CD4-positive, CD25-positive, alpha-beta regulatory T cell (primary cell): Measurements from ENCODE around the gene GLIPR1L2. TPM values are rescaled to one million over a fixed set of nuclear protein-coding genes. Genes with fewer than 3 reads are reported as not detected.
"Not testable (repeated sequence)": the region's sequence is repeated elsewhere in the genome, so short reads cannot be mapped to it uniquely, and the experiment has no call there.

ENCODE experiments used
- ATAC-seq, 2 donors: fragments of 150-1000 bp; cut with Tn5 transposase; one replicate each; pipeline ENCODE4 v1.10.0; 2021; ENCODE audit warnings: low read depth in 2 of 2, moderate number of reproducible peaks in 2 of 2, moderate library complexity in 1 of 2
- DNase-seq, 3 donors: peaks; one replicate each; pipeline versions ENCODE4 v3.0.0 to v3.0.0-alpha.2; 2012 to 2022; ENCODE audit warnings: mixed read lengths in 1 of 3
- H3K27ac ChIP-seq: one replicate; pipeline ENCODE4 v1.7.0; 2013; ENCODE audit warnings: mild to moderate bottlenecking, low read length; ENCODE audit not compliant: insufficient read depth, poor library complexity, severe bottlenecking
- H3K27me3 ChIP-seq: one replicate; pipeline ENCODE4 v1.7.0; 2013; ENCODE audit warnings: low read length; ENCODE audit not compliant: control insufficient read depth, insufficient read depth
- H3K36me3 ChIP-seq: one replicate; pipeline ENCODE4 v1.7.0; 2013; ENCODE audit warnings: mild to moderate bottlenecking, low read length, moderate library complexity; ENCODE audit not compliant: control insufficient read depth, insufficient read depth
- H3K4me1 ChIP-seq: 2 replicates; pipeline ENCODE4 v1.7.0; 2013; ENCODE audit warnings: mild to moderate bottlenecking, low read length; ENCODE audit not compliant: insufficient read depth, control insufficient read depth, poor library complexity, severe bottlenecking
- H3K4me3 ChIP-seq: one replicate; pipeline ENCODE4 v1.7.0; 2013; ENCODE audit warnings: low read depth, mild to moderate bottlenecking, low read length, moderate library complexity
- H3K9me3 ChIP-seq, 2 experiments: 1 replicate in 1 of 2; 2 replicates in 1 of 2; pipeline ENCODE4 v1.7.0; 2013; ENCODE audit warnings: low read length in 2 of 2, mild to moderate bottlenecking in 1 of 2, moderate library complexity in 1 of 2; ENCODE audit not compliant: control insufficient read depth in 2 of 2
- H3K27ac Mint-ChIP-seq, 3 donors: one replicate each; pipeline ENCODE4 v1.8.0; 2020 to 2022; ENCODE audit warnings: mild to moderate bottlenecking in 3 of 3, mixed read lengths in 3 of 3, moderate library complexity in 2 of 3
- H3K27me3 Mint-ChIP-seq: one replicate; pipeline ENCODE4 v1.8.0; 2022; ENCODE audit warnings: mild to moderate bottlenecking, mixed read lengths
- H3K36me3 Mint-ChIP-seq: one replicate; pipeline ENCODE4 v1.8.0; 2020; ENCODE audit warnings: mixed read lengths
- H3K4me1 Mint-ChIP-seq, 4 donors: one replicate each; pipeline ENCODE4 v1.8.0; 2020 to 2022; ENCODE audit warnings: mixed read lengths in 4 of 4, mild to moderate bottlenecking in 1 of 4
- H3K4me3 Mint-ChIP-seq, 4 donors: one replicate each; pipeline ENCODE4 v1.8.0; 2020 to 2022; ENCODE audit warnings: mild to moderate bottlenecking in 4 of 4, mixed read lengths in 4 of 4, moderate library complexity in 3 of 4
- H3K9me3 Mint-ChIP-seq, 7 donors: one replicate each; pipeline ENCODE4 v1.8.0; 2020 to 2022; ENCODE audit warnings: mixed read lengths in 7 of 7, mild to moderate bottlenecking in 3 of 7, moderate library complexity in 2 of 7
- polyA plus RNA-seq, 4 donors: library from polyadenylated mRNA; unstranded; fragments of 300-500 nt; fragmentation: Illumina TruSeq; gene quantifications; one replicate each; pipeline ENCODE4 v1.2.3, GENCODE V29; 2021
- total RNA-seq: library from RNA; stranded (reverse); gene quantifications from one replicate; pipeline ENCODE4 v1.2.3, GENCODE V29; 2022

GLIPR1L2 gene
- total and polyA plus RNA-seq, 5 donors from 2014 or later = 0.27 to 2.2 (median 1.1) TPM; not detected in 1

DNA sequence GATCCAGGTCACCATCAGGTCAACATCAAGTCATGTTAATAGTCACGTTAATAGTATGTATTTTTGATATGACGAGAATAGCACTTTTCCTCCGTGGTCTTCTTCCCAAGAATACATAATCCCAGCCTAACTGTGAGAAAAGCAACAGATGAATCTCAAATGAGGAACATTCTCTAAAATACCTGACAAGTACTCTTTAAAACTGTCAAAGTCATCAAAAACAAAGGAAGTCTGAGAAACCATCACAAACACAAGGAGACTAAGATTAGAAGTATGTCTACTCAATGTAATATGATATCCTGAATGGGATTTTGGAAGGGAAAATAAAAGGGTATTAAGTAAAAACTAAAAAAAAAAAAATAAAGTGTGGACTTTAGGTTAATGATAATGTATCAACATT lies 52.8 kb downstream of the GLIPR1L2 start:
- peaks cover 4% of the 10 kb centered on the region for H3K36me3 Mint-ChIP-seq
- H3K27me3 Mint-ChIP-seq = peaks cover 14% of the 10 kb centered on the region
- H3K4me1 ChIP-seq = no peaks in the 10 kb centered on the region
- H3K27me3 ChIP-seq = peaks cover 6% of the 10 kb centered on the region
- H3K4me3 ChIP-seq = no peak overlapping the region
- peaks cover 0 to 3% (median 0%) of the 10 kb centered on the region in 7 donors for H3K9me3 Mint-ChIP-seq
- H3K9me3 ChIP-seq = no peaks in the 10 kb centered on the region
- H3K4me1 Mint-ChIP-seq = peaks cover 0 to 1% (median 0%) of the 10 kb centered on the region in 4 donors
- DNase-seq (no peak), ATAC-seq (no peak)
- H3K36me3 ChIP-seq = no peaks in the 10 kb centered on the region
- H3K27ac Mint-ChIP-seq = no peak overlapping the region
- no peak overlapping the region for H3K27ac ChIP-seq
- H3K4me3 Mint-ChIP-seq = no peak overlapping the region

DNA sequence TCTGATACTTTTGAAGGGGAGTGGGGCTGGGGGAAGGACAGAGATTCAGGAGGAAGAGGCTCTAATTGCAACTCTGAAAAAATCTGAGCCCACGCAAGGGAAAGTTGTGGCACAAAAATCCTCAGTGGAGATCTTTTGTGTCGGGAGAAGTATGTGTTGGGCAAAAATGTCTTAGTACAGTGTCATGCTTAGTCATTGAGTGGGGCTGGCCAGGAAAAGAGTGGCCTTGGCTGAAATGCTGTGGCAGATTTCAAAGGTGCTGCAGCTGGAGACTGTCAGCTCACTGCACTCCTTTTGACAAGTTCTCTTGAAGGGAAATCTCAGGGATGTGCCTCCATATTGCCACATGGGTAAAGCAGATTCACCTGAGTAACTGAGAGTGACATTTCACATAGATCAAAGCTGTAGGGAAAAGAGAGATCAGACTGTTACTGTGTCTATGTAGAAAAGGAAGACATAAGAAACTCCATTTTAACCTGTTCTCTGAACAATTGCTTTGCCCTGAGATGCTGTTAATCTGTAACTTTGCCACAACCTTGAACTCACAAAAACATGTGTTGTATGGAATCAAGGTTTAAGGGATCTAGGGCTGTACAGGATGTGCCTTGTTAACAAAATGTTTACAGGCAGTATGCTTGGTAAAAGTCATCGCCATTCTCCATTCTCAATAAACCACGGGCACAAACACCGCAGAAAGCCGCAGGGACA lies 53.7 kb downstream of the GLIPR1L2 start:
- peaks cover 6% of the 10 kb centered on the region for H3K27me3 ChIP-seq
- no peaks in the 10 kb centered on the region for H3K36me3 ChIP-seq
- Mint-ChIP-seq H3K9me3 (peaks cover 0 to 3% (median 0%) of the 10 kb centered on the region in 7 donors), H3K27ac (no peak overlapping the region), H3K4me3 (no peak overlapping the region), H3K36me3 (peaks cover 4% of the 10 kb centered on the region), H3K27me3 (peaks cover 14% of the 10 kb centered on the region), H3K4me1 (no peaks in the 10 kb centered on the region)
- H3K27ac ChIP-seq = no peak overlapping the region
- no peak for ATAC-seq
- no peak for DNase-seq
- H3K4me1 ChIP-seq = no peaks in the 10 kb centered on the region
- H3K9me3 ChIP-seq = no peaks in the 10 kb centered on the region
- H3K4me3 ChIP-seq = no peak overlapping the region

DNA sequence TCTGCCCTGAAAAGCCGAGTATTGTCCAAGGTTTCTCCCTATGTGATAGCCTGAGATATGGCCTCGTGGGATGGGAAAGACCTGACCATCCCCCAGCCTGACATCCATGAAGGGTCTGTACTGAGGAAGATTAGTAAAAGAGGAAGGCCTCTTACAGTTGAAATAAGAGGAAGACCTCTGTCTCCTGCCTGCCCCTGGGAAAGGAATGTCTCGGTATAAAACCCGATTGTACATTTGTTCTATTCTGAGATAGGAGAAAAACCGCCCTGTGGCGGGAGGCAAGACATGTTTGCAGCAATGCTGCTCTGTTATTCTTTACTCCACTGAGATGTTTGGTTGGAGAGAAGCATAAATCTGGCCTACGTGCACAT lies 54.2 kb downstream of the GLIPR1L2 start:
- not testable (repeated sequence) for DNase-seq, H3K4me3 Mint-ChIP-seq, H3K27ac Mint-ChIP-seq, H3K36me3 Mint-ChIP-seq, H3K9me3 Mint-ChIP-seq, H3K9me3 ChIP-seq, H3K27me3 ChIP-seq, H3K4me1 ChIP-seq, H3K36me3 ChIP-seq, H3K4me3 ChIP-seq, H3K27ac ChIP-seq, ATAC-seq, H3K4me1 Mint-ChIP-seq
- peaks cover 14% of the 10 kb centered on the region for H3K27me3 Mint-ChIP-seq

DNA sequence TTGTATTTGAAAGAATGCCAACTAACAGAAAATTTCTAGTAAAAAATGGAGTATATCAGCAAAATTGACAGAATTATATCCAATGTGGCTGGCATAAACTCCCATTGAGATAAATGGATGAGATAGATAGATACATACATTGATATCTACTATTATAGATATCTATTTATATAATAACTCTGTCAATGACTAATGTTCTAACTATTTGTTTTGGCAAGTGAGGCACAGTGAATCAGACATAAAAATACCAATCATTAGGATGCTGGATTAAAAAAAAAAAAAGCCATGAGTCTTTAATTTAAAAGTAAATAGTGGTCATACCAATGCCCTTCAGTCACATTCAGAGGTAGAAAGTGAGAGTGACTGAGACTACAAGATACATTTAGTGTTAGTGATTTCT lies 56.0 kb downstream of the GLIPR1L2 start:
- Mint-ChIP-seq H3K27me3 (peaks cover 15% of the 10 kb centered on the region), H3K27ac (no peak overlapping the region), H3K4me1 (no peaks in the 10 kb centered on the region), H3K9me3 (no peaks in the 10 kb centered on the region), H3K4me3 (no peak overlapping the region), H3K36me3 (no peaks in the 10 kb centered on the region)
- peaks cover 3% of the 10 kb centered on the region for H3K27me3 ChIP-seq
- no peak overlapping the region for H3K27ac ChIP-seq
- H3K4me1 ChIP-seq = no peaks in the 10 kb centered on the region
- no peaks in the 10 kb centered on the region for H3K36me3 ChIP-seq
- H3K4me3 ChIP-seq = no peak overlapping the region
- DNase-seq (no peak), ATAC-seq (no peak)
- no peaks in the 10 kb centered on the region for H3K9me3 ChIP-seq

DNA sequence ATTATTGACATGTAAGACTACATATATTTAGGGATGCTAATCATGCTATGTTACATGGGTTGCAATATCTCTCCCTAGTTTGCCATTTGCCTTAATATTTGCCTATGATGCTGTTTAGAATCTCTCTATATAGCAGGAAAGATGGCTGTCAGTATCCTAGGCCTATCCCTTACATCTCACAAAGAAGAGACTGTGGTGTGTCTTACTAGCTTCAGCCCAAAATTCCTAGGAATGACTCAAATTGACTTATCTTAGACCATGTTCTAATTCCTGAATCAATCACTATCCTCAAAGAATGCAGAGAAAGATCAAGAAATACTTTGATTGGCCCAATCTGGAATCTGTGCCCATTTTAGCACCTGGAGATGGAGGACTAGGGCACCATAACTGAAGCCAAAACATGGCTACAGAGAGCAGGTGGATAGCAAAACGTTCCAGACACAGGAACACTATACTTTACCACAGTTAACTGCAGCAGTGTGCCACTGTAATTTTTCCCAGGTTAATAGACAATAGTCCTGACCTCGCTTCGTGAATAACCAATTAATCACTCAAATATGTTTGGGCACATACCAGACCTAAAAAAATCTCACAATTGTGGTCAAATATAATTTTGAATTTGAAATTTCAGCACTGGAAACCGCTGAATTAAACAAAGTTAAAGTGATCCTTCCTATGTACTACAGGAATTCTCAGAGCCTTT lies 57.0 kb downstream of the GLIPR1L2 start:
- Histone ChIP-seq H3K27me3 (peaks cover 3% of the 10 kb centered on the region), H3K4me1 (no peaks in the 10 kb centered on the region), H3K27ac (no peak overlapping the region), H3K36me3 (no peaks in the 10 kb centered on the region), H3K4me3 (no peak overlapping the region), H3K9me3 (no peaks in the 10 kb centered on the region)
- Mint-ChIP-seq H3K36me3 (no peaks in the 10 kb centered on the region), H3K9me3 (no peaks in the 10 kb centered on the region), H3K4me1 (no peaks in the 10 kb centered on the region), H3K27me3 (peaks cover 18% of the 10 kb centered on the region), H3K27ac (no peak overlapping the region), H3K4me3 (no peak overlapping the region)
- ATAC-seq = no peak
- DNase-seq = no peak

DNA sequence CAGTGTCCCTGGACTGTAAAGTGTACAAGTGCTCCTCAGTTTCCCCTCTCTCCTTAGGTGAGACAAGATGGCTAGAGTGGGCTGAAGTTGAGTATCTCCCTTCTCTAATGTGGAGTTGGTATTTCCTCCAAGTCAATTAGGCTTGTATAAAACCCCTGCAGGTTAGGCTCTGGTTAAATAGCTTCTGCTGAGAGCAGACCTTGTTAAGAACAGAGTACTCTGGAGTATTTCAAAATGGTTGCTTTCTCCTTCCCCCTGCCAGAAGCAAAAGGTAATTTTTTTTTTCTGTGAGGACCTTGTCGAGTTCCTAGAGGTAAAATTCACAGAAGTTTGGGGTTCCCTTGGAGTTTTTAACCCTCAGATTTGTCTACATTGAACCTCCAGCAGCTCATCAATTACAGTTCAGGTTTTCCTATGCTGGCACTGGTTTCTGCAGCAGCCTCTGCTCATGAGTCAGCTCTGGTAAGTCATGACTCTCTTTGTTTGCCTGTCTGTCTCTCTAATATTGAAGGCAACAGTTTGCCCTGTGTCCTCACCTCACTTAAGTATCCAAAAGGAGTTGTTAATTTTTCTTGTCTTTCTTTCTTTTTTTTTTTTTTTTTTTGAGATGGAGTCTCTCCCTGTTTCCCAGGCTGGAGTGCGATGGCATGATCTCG lies 61.9 kb downstream of the GLIPR1L2 start:
- Mint-ChIP-seq H3K27ac (no peak overlapping the region), H3K4me1 (peaks cover 5 to 19% (median 17%) of the 10 kb centered on the region in 4 donors), H3K27me3 (peaks cover 17% of the 10 kb centered on the region), H3K36me3 (no peaks in the 10 kb centered on the region), H3K4me3 (no peak overlapping the region), H3K9me3 (no peaks in the 10 kb centered on the region)
- H3K9me3 ChIP-seq = no peaks in the 10 kb centered on the region
- ATAC-seq (no peak), DNase-seq (no peak)
- H3K36me3 ChIP-seq = no peaks in the 10 kb centered on the region
- peaks cover 18% of the 10 kb centered on the region for H3K4me1 ChIP-seq
- no peak overlapping the region for H3K4me3 ChIP-seq
- H3K27me3 ChIP-seq = no peaks in the 10 kb centered on the region
- H3K27ac ChIP-seq = no peak overlapping the region

DNA sequence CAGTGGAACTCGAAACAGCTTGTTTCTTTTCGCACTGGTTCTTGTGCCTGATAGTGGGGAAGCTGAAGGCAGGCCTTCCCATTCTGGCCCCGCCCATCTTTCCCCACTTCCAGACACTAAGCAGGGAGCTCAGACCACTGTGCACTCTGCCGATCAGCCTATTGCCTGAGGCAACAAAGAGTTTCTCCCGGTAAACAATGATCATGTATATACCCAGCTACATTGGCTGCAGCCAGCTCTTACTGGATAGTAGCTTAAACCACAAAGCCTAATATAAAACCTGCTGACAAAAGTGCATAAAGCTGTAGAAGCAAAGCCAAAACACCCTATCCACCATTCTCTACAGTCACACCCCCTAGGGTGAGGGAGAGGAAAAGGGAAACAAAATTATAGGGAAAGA lies 65.0 kb downstream of the GLIPR1L2 start:
- DNase-seq (no peak), ATAC-seq (no peak)
- H3K27ac Mint-ChIP-seq = no peak overlapping the region
- H3K9me3 ChIP-seq = no peaks in the 10 kb centered on the region
- H3K4me1 Mint-ChIP-seq = peaks cover 12 to 35% (median 28%) of the 10 kb centered on the region in 4 donors
- H3K36me3 Mint-ChIP-seq = no peaks in the 10 kb centered on the region
- no peak overlapping the region for H3K4me3 Mint-ChIP-seq
- H3K27me3 ChIP-seq = no peaks in the 10 kb centered on the region
- no peaks in the 10 kb centered on the region for H3K36me3 ChIP-seq
- peaks cover 31% of the 10 kb centered on the region for H3K4me1 ChIP-seq
- H3K27me3 Mint-ChIP-seq = peaks cover 17% of the 10 kb centered on the region
- peaks cover 0 to 4% (median 1%) of the 10 kb centered on the region in 7 donors for H3K9me3 Mint-ChIP-seq
- H3K4me3 ChIP-seq = no peak overlapping the region
- H3K27ac ChIP-seq = no peak overlapping the region
